Neutrophil (primary cell): ENCODE data around the gene ATXN7.

Source experiments
- H3K27ac ChIP-seq: fragments of 200-600 bp; sonication (generic); 2 replicates; pipeline ENCODE4 v1.5.1; 2016; ENCODE audit warnings: mild to moderate bottlenecking, moderate library complexity
- H3K27me3 ChIP-seq: fragments of 200-600 bp; sonication (generic); 2 replicates; pipeline ENCODE4 v1.6.0; 2016; ENCODE audit warnings: mild to moderate bottlenecking
- H3K36me3 ChIP-seq: fragments of 200-600 bp; sonication (generic); 2 replicates; pipeline ENCODE4 v1.5.1; 2017
- H3K4me1 ChIP-seq, 2 experiments: fragments of 200-600 bp in 1 of 2; sonication (generic) in 1 of 2; 1 replicate in 1 of 2; 2 replicates in 1 of 2; pipeline versions ENCODE4 v1.5.1 to v1.6.1; 2013 to 2016; ENCODE audit warnings: low read depth in 1 of 2, low read length in 1 of 2, mild to moderate bottlenecking in 1 of 2, moderate library complexity in 1 of 2; ENCODE audit not compliant: control insufficient read depth in 1 of 2, insufficient read depth in 1 of 2
- H3K4me3 ChIP-seq, 2 experiments: fragments of 200-600 bp in 1 of 2; sonication (generic) in 1 of 2; 1 replicate in 1 of 2; 2 replicates in 1 of 2; pipeline ENCODE4 v1.5.1; 2013 to 2016; ENCODE audit warnings: low read depth in 1 of 2, low read length in 1 of 2, mild to moderate bottlenecking in 1 of 2, moderate library complexity in 1 of 2
- H3K9me3 ChIP-seq: fragments of 200-600 bp; sonication (generic); 2 replicates; pipeline ENCODE4 v1.5.1; 2016
- TF ChIP-seq, protein P1 (sequence below): fragments of 200-600 bp; sonication (generic); IDR thresholded peaks from 2 replicates; pipeline ENCODE4 v1.5.1; 2016; ENCODE audit warnings: antibody characterized with exemption

ATXN7 gene

DNA sequence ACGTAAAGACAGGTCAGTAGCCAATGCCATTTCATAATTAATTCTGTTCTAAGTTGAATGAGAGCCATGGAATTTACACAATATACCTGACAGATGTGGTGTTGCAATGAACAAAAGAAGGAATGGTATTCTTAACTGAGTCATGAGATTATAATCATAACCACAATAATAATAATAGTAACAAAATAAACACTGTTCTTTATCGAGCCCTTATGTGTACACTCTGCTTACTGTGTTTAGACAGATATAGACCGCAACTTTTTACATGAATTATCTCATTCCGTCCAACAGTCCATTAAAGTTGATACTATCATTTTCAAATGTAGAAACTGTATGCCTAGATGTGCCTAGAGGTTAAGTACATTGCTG lies 76.7 kb downstream of the ATXN7 start:
- H3K9me3 ChIP-seq, result no peaks in the 10 kb centered on the region
- no peak overlapping the region for H3K27ac ChIP-seq
- TF ChIP-seq, protein P1, sequence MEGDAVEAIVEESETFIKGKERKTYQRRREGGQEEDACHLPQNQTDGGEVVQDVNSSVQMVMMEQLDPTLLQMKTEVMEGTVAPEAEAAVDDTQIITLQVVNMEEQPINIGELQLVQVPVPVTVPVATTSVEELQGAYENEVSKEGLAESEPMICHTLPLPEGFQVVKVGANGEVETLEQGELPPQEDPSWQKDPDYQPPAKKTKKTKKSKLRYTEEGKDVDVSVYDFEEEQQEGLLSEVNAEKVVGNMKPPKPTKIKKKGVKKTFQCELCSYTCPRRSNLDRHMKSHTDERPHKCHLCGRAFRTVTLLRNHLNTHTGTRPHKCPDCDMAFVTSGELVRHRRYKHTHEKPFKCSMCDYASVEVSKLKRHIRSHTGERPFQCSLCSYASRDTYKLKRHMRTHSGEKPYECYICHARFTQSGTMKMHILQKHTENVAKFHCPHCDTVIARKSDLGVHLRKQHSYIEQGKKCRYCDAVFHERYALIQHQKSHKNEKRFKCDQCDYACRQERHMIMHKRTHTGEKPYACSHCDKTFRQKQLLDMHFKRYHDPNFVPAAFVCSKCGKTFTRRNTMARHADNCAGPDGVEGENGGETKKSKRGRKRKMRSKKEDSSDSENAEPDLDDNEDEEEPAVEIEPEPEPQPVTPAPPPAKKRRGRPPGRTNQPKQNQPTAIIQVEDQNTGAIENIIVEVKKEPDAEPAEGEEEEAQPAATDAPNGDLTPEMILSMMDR, result no peak
- no peak overlapping the region for H3K4me3 ChIP-seq
- peaks cover 61 to 70% of the 10 kb centered on the region in 2 experiments for H3K4me1 ChIP-seq
- peaks cover 15% of the 10 kb centered on the region for H3K36me3 ChIP-seq
- H3K27me3 ChIP-seq, result no peaks in the 10 kb centered on the region

DNA sequence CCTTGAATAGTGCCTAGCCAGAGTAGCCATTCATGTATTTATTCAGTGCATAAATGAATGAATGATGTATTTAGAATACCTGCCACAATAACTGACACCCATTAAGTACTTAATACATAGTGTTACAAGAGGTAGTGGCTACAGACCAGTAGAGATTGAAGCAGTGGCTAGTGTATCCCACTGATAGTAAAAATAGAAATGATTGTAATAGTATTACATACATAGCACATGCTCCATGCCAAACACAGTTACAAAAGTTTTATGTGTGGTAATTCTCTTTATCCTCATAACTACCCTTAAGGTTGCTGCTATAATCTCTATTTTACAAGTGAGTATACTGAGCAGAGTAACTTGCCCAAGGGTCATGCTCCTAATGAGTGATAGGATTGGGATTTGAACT lies 78.9 kb downstream of the ATXN7 start:
- Histone ChIP-seq H3K36me3 (peaks cover 15% of the 10 kb centered on the region), H3K27me3 (no peaks in the 10 kb centered on the region), H3K9me3 (no peaks in the 10 kb centered on the region), H3K4me3 (no peak overlapping the region), H3K4me1 (peaks cover 40 to 48% of the 10 kb centered on the region in 2 experiments), H3K27ac (no peak overlapping the region)
- TF ChIP-seq, protein P1, result no peak

DNA sequence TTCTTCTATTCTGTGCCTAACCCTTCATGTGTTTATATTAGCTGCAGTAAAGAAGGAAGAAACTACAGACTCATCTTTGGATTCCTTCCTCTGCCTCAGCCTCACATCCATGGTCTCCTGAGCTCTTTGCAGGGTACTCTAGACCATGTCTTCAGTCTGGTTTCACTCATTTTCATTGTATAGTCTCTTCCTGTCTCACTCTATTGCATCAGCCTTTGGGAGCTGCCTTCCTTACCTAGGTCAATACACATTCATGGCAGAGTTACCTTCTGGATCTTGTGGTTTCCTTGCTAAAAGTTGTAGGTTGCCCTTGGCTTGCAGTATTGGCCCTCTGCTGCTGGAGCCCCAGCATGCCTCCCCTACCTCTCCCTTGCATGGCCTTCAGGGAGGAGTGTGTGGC lies 80.0 kb downstream of the ATXN7 start:
- Histone ChIP-seq H3K4me1 (peaks cover 28 to 37% of the 10 kb centered on the region in 2 experiments), H3K9me3 (no peaks in the 10 kb centered on the region), H3K36me3 (peaks cover 15% of the 10 kb centered on the region), H3K27me3 (no peaks in the 10 kb centered on the region), H3K4me3 (no peak overlapping the region), H3K27ac (peak overlapping the region; percentile 26)
- TF ChIP-seq, protein P1, result no peak

DNA sequence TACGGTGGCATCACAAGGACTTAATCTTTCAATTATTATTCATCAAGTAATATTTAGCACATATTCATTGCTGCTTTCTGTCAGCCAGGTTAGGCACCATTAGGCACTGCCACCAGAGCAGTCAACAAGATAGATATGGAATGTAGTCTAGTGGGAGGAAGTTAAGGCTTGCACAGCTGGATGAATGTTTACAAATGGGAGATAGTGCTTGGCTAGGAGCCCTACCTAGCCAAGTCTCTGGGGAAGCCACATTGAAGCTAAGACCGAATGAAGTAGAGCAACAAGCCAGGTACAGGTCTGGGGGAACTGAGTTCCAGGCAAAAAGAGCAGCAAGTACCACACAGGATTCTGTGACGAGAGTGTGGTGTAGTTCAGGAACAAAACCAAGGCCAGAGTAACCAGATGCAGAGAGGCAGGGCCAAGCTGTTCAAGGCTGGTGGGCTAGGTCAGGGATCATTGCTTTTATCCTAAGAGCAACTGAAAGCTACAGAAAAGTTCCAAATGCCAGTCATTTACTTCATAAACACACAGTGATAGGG lies 82.0 kb downstream of the ATXN7 start:
- no peak overlapping the region for H3K4me3 ChIP-seq
- H3K27me3 ChIP-seq, result no peaks in the 10 kb centered on the region

DNA sequence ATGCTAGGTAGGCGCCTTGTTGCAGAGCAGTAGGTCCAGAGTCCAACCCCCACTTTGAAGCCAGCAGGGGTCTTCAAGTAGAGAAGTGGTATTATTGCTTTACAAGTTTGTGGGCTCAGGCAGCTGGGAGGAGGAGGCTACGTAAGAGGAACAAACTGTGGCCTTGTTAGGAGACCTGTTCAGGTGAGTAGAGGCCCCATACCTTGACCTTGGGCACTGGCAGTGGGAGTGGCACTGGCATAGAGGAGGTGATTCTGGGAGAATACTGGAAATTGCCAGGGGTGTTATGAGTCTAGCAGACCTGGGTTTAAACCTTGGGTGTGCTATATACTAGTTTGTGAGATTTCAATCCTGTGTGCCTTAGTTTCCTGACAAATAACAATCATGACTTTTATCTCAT lies 83.1 kb downstream of the ATXN7 start:
- H3K27ac ChIP-seq, result no peak overlapping the region
- peaks cover 5 to 15% of the 10 kb centered on the region in 2 experiments for H3K4me1 ChIP-seq
- no peak overlapping the region for H3K4me3 ChIP-seq
- TF ChIP-seq, protein P1, result no peak
- H3K27me3 ChIP-seq, result no peaks in the 10 kb centered on the region
- no peaks in the 10 kb centered on the region for H3K9me3 ChIP-seq
- peaks cover 14% of the 10 kb centered on the region for H3K36me3 ChIP-seq

More for the DNA sequence above, 82.0 kb downstream of the ATXN7 start:
- no peak overlapping the region for H3K27ac ChIP-seq
- TF ChIP-seq, protein P1, result no peak
- H3K36me3 ChIP-seq, result peaks cover 15% of the 10 kb centered on the region
- peaks cover 9 to 17% of the 10 kb centered on the region in 2 experiments for H3K4me1 ChIP-seq
- no peaks in the 10 kb centered on the region for H3K9me3 ChIP-seq
